Measurements from ENCODE around the gene AJAP1. TPM values are rescaled to one million over a fixed set of nuclear protein-coding genes. Genes with fewer than 3 reads are reported as not detected.
A peak's percentile ranks its signal among the peaks of the same experiment; 100 is the strongest.

AJAP1 gene
- total RNA-seq, 1 donor from 2014 or later, result 0.35 TPM

GRCh38 chr1:4703646-4704045, 49.2 kb downstream of the AJAP1 start:
- H3K4me3 Mint-ChIP-seq (ENCODE audit: unreplicated experiment), result no peak overlapping the region
- peak overlapping the region; percentile 61 for H3K27ac Mint-ChIP-seq (ENCODE audit: unreplicated experiment)
- H3K36me3 Mint-ChIP-seq (ENCODE audit: unreplicated experiment), result no peaks in the 10 kb centered on the region
- TF ChIP-seq, protein P1, sequence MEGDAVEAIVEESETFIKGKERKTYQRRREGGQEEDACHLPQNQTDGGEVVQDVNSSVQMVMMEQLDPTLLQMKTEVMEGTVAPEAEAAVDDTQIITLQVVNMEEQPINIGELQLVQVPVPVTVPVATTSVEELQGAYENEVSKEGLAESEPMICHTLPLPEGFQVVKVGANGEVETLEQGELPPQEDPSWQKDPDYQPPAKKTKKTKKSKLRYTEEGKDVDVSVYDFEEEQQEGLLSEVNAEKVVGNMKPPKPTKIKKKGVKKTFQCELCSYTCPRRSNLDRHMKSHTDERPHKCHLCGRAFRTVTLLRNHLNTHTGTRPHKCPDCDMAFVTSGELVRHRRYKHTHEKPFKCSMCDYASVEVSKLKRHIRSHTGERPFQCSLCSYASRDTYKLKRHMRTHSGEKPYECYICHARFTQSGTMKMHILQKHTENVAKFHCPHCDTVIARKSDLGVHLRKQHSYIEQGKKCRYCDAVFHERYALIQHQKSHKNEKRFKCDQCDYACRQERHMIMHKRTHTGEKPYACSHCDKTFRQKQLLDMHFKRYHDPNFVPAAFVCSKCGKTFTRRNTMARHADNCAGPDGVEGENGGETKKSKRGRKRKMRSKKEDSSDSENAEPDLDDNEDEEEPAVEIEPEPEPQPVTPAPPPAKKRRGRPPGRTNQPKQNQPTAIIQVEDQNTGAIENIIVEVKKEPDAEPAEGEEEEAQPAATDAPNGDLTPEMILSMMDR (IDR thresholded peaks at IDR 0.05), result no peak
- H3K9me3 Mint-ChIP-seq (ENCODE audit: unreplicated experiment), result peaks cover 6% of the 10 kb centered on the region
- DNase-seq (ENCODE audit: extremely low spot score, unreplicated experiment), result no peak
- no peaks in the 10 kb centered on the region for H3K27me3 Mint-ChIP-seq (ENCODE audit: unreplicated experiment)
- H3K4me1 Mint-ChIP-seq (ENCODE audit: unreplicated experiment), result peaks cover 29% of the 10 kb centered on the region

DNA sequence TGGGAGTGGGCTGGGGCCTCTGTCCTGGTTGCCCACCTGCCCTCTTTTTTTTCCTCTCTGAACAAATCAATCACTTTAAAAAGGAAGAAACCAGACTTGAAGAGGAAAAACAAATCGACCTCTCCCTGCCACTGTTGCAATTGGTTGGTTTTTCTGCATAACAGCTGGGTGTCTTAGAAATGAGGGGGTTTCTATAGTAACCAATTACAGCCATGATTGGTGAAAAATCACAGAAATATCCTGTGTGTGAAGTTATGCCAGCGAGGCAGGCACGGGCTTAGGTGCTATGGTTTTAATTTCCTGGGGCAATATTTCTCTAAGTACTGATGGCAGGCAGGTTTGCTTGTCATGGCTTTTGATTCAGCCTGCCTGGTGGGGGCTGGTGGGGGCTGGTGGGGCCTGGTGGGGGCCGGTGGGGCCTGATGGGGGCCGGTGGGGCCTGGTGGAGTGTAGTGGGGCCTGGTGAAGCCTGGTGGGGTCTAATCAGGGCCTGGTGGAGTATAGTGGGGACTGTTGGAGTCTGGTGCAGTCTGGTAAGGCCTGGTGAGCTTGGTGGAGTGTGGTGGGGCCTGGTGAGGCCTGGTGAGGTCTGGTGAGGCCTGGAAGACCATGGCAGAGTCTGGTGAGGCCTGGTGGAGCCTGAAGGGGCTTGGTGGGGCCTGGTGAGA, 54.6 kb downstream of the AJAP1 start:
- H3K27me3 Mint-ChIP-seq (ENCODE audit: unreplicated experiment), result no peaks in the 10 kb centered on the region
- peaks cover 6% of the 10 kb centered on the region for H3K9me3 Mint-ChIP-seq (ENCODE audit: unreplicated experiment)
- no peak overlapping the region for H3K4me3 Mint-ChIP-seq (ENCODE audit: unreplicated experiment)
- H3K36me3 Mint-ChIP-seq (ENCODE audit: unreplicated experiment), result no peaks in the 10 kb centered on the region
- TF ChIP-seq, protein P1 (IDR thresholded peaks at IDR 0.05), result no peak
- no peak overlapping the region for H3K27ac Mint-ChIP-seq (ENCODE audit: unreplicated experiment)
- H3K4me1 Mint-ChIP-seq (ENCODE audit: unreplicated experiment), result peaks cover 4% of the 10 kb centered on the region
- DNase-seq (ENCODE audit: extremely low spot score, unreplicated experiment), result no peak

DNA sequence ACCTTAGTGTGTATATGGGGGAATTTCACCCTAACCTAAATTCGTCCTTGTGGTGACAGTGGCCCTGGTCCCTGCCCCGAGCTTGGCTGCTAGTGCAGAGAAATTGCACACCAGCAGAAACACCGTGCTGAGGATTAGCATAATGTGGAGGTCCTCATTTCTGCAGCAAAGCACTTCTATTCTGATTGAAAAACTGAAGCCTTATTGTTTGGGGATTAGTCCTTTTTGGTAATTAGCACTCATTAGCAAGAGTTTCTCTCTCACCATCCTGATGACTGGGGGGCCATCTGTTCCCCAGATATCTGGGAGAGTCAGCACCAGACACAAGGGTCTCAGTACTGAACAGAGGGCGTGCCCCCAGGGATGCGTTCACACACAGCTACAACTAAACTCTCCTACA, 55.2 kb downstream of the AJAP1 start:
- no peaks in the 10 kb centered on the region for H3K36me3 Mint-ChIP-seq (ENCODE audit: unreplicated experiment)
- no peak overlapping the region for H3K27ac Mint-ChIP-seq (ENCODE audit: unreplicated experiment)
- TF ChIP-seq, protein P1 (IDR thresholded peaks at IDR 0.05), result no peak

GRCh38 chr1:4710592-4711415, 56.4 kb downstream of the AJAP1 start:
- Mint-ChIP-seq H3K27me3 (ENCODE audit: unreplicated experiment) (no peaks in the 10 kb centered on the region), H3K27ac (ENCODE audit: unreplicated experiment) (no peak overlapping the region), H3K4me3 (ENCODE audit: unreplicated experiment) (no peak overlapping the region), H3K9me3 (ENCODE audit: unreplicated experiment) (peaks cover 12% of the 10 kb centered on the region), H3K4me1 (ENCODE audit: unreplicated experiment) (peaks cover 4% of the 10 kb centered on the region), H3K36me3 (ENCODE audit: unreplicated experiment) (no peaks in the 10 kb centered on the region)
- TF ChIP-seq, protein P1 (IDR thresholded peaks at IDR 0.05), result no peak
- no peak for DNase-seq (ENCODE audit: extremely low spot score, unreplicated experiment)

More for the DNA sequence above, 55.2 kb downstream of the AJAP1 start:
- H3K4me1 Mint-ChIP-seq (ENCODE audit: unreplicated experiment), result peaks cover 4% of the 10 kb centered on the region
- H3K4me3 Mint-ChIP-seq (ENCODE audit: unreplicated experiment), result no peak overlapping the region
- no peaks in the 10 kb centered on the region for H3K27me3 Mint-ChIP-seq (ENCODE audit: unreplicated experiment)
- H3K9me3 Mint-ChIP-seq (ENCODE audit: unreplicated experiment), result peaks cover 12% of the 10 kb centered on the region
- no peak for DNase-seq (ENCODE audit: extremely low spot score, unreplicated experiment)

All from osteocyte (in vitro differentiated cells).